Ovary (tissue), 3 donors: ENCODE measurements around the gene APOD.
"Not testable (repeated sequence)": the region's sequence is repeated elsewhere in the genome, so short reads cannot be mapped to it uniquely, and the experiment has no call there.

Experiments
- EP300 ChIP-seq: sonication (generic); formaldehyde crosslinking; IDR thresholded peaks from one replicate; pipeline ENCODE4 v1.6.1; 2017; ENCODE audit warnings: antibody characterized with exemption
- POLR2A ChIP-seq: fragments of 450-650 bp; IDR thresholded peaks from one replicate; pipeline ENCODE4 v1.6.1; 2017; ENCODE audit warnings: antibody characterized with exemption, mild to moderate bottlenecking, moderate library complexity
- TF ChIP-seq, protein P1 (sequence below), 3 donors: fragments of 450-650 bp in 2 of 3; fragments of 200-600 bp in 1 of 3; IDR thresholded peaks; one replicate each; pipeline versions ENCODE4 v1.5.1 to v1.8.0; 2016 to 2022; ENCODE audit warnings: antibody characterized with exemption in 3 of 3, mild to moderate bottlenecking in 1 of 3
- donor health status: DM: no; HTN: no; CAD: no.

DNA sequence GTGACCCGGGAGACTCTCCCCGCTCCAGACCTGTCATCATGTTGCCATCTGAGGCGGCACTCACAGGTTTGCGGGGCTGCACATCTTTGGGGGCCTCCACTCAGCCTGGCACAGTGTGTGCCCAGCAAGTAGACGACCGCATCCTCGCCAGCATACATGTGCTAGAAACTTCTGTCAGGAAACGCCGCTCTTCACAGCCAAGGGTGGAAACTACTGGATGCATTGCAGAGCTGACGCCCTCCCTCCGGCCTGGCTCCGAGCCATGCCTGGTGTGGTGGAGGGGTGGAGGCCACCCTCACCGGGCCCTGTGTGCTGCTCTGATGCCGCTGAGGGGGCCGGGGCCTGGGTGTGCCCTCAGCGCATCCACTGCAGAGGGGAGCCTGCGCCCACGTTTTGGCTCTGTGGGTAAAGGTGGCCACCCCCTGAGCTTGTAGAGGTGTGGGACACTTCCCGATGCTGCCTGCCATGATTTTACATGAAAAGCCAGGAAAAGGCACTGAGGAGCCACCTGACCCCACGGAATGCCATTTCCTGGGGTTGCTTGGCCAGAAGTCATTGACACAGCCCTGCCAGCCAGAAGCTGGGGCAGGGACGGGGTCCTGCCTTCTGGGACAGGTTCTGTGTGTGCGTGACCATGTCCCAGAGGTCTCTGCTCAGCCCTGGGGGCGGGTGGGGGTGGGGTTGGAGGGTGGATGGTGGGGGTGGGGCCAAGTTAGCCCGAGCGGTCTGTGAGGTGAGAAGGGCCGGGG is 39.7 kb upstream of the APOD start:
- TF ChIP-seq, protein P1, sequence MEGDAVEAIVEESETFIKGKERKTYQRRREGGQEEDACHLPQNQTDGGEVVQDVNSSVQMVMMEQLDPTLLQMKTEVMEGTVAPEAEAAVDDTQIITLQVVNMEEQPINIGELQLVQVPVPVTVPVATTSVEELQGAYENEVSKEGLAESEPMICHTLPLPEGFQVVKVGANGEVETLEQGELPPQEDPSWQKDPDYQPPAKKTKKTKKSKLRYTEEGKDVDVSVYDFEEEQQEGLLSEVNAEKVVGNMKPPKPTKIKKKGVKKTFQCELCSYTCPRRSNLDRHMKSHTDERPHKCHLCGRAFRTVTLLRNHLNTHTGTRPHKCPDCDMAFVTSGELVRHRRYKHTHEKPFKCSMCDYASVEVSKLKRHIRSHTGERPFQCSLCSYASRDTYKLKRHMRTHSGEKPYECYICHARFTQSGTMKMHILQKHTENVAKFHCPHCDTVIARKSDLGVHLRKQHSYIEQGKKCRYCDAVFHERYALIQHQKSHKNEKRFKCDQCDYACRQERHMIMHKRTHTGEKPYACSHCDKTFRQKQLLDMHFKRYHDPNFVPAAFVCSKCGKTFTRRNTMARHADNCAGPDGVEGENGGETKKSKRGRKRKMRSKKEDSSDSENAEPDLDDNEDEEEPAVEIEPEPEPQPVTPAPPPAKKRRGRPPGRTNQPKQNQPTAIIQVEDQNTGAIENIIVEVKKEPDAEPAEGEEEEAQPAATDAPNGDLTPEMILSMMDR (IDR thresholded peaks at IDR 0.05) = not testable (repeated sequence)
- TF ChIP-seq POLR2A, EP300: not testable (repeated sequence)
